HG03095 (cell line): ENCODE measurements around the gene PXT1.
A peak's percentile ranks its signal among the peaks of the same experiment; 100 is the strongest.
"Not testable (repeated sequence)": the region's sequence is repeated elsewhere in the genome, so short reads cannot be mapped to it uniquely, and the experiment has no call there.

ENCODE experiments used
- ATAC-seq: cut with Tn5 transposase; IDR thresholded peaks from one replicate; pipeline ENCODE4 v1.9.1; 2021; ENCODE audit warnings: moderate library complexity; ENCODE audit not compliant: unreplicated experiment

PXT1 gene

GRCh38 chr6:36442671-36443470 lies at the start of gene PXT1, which contains the start of gene KCTD20:
PXT1 (minus strand) TSS chr6:36442854; CDS start chr6:36426082, 16,772 bp downstream.
KCTD20 (plus strand) TSS chr6:36443000; CDS start chr6:36470098, 27,098 bp downstream.
- peak; percentile 79 for ATAC-seq

GRCh38 chr6:36492092-36492491 lies 49.4 kb upstream of the PXT1 start:
- ATAC-seq: no peak

GRCh38 chr6:36491378-36491965 lies 48.8 kb upstream of the PXT1 start:
- ATAC-seq: no peak

- no peak for ATAC-seq
Measured at GRCh38 chr6:36489426-36489825, 46.8 kb upstream of the PXT1 start.

GRCh38 chr6:36488221-36488620 lies 45.6 kb upstream of the PXT1 start:
- no peak for ATAC-seq

- ATAC-seq: no peak
Measured at GRCh38 chr6:36487698-36488097, 45.0 kb upstream of the PXT1 start.

GRCh38 chr6:36484736-36485135 lies 42.1 kb upstream of the PXT1 start:
- no peak for ATAC-seq

GRCh38 chr6:36483326-36483725 lies 40.7 kb upstream of the PXT1 start:
- ATAC-seq: not testable (repeated sequence)

GRCh38 chr6:36479256-36479655 lies 36.6 kb upstream of the PXT1 start:
- no peak for ATAC-seq

- no peak for ATAC-seq
Measured at GRCh38 chr6:36478051-36478526, 35.4 kb upstream of the PXT1 start.

GRCh38 chr6:36469946-36470345 lies 27.3 kb upstream of the PXT1 start:
- ATAC-seq: no peak

GRCh38 chr6:36469148-36469661 lies 26.6 kb upstream of the PXT1 start:
- ATAC-seq: no peak

- no peak for ATAC-seq
Measured at GRCh38 chr6:36467625-36468024, 25.0 kb upstream of the PXT1 start.

GRCh38 chr6:36464233-36464632 lies 21.6 kb upstream of the PXT1 start:
- ATAC-seq: no peak

- no peak for ATAC-seq
Measured at GRCh38 chr6:36463676-36464075, 21.0 kb upstream of the PXT1 start.

GRCh38 chr6:36461646-36462045 lies 19.0 kb upstream of the PXT1 start:
- ATAC-seq: no peak

- no peak for ATAC-seq
Measured at GRCh38 chr6:36460916-36461315, 18.3 kb upstream of the PXT1 start.

- no peak for ATAC-seq
Measured at GRCh38 chr6:36459501-36459900, 16.8 kb upstream of the PXT1 start.

GRCh38 chr6:36455486-36456027 lies 12.9 kb upstream of the PXT1 start:
- no peak for ATAC-seq

- ATAC-seq: not testable (repeated sequence)
Measured at GRCh38 chr6:36452897-36453296, 10.2 kb upstream of the PXT1 start.

- not testable (repeated sequence) for ATAC-seq
Measured at GRCh38 chr6:36449173-36449572, 6.5 kb upstream of the PXT1 start.

GRCh38 chr6:36445621-36446020 lies 3.0 kb upstream of the PXT1 start:
- ATAC-seq: no peak
